Activated CD8-positive, alpha-beta memory T cell treated with anti-CD3 and anti-CD28 coated beads, Interleukin-2, amount 50 U/mL, for 4 hours (primary cell): ENCODE measurements around the gene CEP85.
A peak's percentile ranks its signal among the peaks of the same experiment; 100 is the strongest.

Experiments used
- DNase-seq: peaks from one replicate; pipeline ENCODE4 v3.0.0-alpha.2; 2020

CEP85 gene

DNA sequence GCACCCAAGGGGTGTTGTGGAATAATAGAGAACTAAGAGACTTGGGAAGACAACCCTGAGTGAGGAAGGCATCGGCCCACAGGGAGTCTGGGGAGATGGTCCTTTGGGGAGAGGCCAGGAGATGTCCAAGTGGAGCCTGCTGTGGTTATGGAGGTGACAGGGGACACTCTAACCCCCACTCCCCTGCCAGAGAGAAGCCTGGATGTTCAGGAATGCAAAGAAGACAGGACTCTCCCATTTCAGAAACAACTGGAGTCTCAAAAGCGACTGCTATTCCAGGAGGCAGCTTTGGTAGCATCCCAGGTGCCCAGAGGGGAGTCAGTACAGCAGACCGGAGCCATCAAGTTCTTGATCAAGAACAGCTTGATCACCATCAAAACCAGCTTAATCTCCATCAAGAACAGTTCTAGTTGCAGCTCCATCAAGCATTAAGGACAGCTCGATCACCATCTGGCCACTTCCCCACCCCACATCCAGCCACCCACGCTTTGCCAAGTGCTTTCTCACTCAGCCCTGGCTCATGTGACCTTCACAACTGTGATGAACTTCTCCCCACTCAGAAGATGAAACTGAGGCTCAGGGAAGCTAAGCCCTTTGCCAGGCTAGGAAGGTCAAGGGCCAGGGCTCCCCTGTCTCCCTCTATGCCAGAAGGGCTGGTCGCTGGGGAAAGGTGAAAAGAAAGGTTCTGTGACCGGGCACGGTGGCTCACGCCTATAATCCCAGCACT, 84.5 kb downstream of the CEP85 start:
- DNase-seq = peak; percentile 45

DNA sequence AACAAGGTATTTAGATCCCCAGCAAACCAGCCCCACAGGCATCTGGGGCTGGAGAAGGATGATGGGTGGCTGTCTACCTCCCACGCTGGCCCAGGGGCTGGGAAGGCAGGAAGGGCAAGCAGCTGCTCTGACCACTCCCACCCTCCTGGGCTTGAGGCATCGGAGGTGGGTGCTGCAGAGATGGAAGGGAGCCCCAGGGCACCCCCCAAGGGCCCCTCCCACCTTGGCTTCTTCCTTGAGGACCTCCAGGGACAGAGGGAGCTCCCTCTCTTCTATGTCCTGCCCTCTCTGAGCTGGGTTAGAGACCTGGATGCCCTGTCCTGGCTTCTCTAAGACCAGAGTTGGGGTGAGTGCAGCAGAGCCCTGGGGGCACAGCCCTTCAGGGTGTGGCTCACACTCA, 86.9 kb downstream of the CEP85 start:
- no peak for DNase-seq

DNA sequence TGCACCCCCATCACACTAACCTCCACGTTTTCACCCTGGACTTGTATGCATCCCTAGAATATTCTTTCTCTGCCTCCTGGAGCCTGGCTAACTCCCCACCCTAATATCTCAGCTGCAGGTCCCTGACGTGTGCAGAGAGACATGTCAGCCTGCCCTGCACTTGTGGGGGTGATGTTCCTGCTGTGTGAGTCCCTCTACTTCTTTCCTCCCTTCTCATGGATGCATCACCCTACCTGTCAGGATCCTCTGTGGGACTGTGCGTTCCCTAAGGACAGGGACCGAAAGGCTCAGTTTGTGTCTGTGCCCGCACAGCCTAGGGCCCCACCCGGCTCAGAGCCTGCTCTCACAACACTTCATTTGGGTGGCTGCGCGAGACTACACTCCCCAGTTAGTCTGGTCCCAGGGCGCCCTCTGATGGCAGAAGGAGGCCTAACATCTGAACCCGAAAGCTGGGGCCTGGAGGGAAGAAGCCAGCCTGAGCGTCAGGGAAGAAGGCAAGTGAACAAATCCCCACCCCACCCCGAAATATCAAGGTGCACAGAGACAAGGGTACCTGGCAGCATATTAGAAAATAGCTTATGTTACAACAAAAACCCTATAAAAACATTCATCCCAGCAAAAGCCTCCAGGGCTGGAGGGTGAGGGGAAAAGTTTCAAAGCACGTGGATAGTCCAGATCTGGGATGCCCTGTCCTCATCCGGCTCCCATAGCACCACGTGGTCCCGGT, 87.5 kb downstream of the CEP85 start:
- peak; percentile 97 for DNase-seq

DNA sequence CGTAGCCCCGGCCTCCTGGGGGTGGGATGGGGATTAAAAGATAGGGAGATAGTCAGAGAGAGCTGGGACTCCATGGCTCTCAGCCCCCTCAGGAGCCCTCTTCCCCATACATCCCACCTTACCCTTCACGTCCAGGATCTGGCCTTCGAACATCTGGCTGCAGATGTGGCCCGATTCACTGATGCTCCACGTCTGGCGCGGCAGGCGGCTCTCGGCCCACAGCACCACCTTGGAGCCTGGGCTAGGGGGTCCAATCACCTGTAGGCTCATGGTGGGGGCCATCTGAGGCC, 88.0 kb downstream of the CEP85 start:
- no peak for DNase-seq

GRCh38 chr1:26323382-26323781, 89.4 kb downstream of the CEP85 start:
- no peak for DNase-seq

GRCh38 chr1:26324550-26324949, 90.5 kb downstream of the CEP85 start:
- DNase-seq = no peak

DNA sequence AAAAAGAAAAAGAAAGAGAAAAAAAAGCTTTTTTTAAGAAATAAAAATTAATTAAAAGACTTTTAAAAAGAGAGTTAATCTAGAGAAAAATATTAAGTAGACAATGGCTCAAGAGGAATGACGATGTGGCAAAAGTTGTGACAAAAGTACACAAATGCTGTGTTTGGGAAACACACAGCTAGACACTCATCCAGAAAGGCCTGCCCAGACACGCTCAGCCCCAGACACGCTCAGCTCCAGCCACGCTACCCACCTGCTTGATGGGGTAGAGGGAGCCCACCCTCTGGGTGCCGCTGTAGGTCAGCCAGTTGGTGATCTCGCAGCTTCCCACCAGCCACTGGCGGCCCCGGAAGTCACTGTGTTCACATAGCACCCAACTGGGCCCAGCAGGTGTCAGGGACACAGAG, 94.0 kb downstream of the CEP85 start:
- DNase-seq = no peak
